Loucy (cell line): Measurements from ENCODE around the gene FADS3.

Source experiments
- H2AFZ ChIP-seq: fragments of 200-600 bp; sonication (generic); 2 replicates; pipeline ENCODE4 v1.6.0; 2016; ENCODE audit warnings: antibody characterized with exemption, mild to moderate bottlenecking, low read length, moderate library complexity
- H3F3A ChIP-seq: fragments of 200-600 bp; 2 replicates; pipeline ENCODE4 v1.6.0; 2016; ENCODE audit warnings: antibody characterized with exemption, low read depth, mild to moderate bottlenecking
- H3K27me3 ChIP-seq: fragments of 200-600 bp; sonication (generic); 2 replicates; pipeline ENCODE4 v1.6.1; 2014; ENCODE audit warnings: low read length, mild to moderate bottlenecking; ENCODE audit not compliant: insufficient read depth, poor library complexity, severe bottlenecking
- H3K36me3 ChIP-seq: fragments of 200-600 bp; sonication (generic); 2 replicates; pipeline ENCODE4 v1.6.1; 2016; ENCODE audit warnings: low read length; ENCODE audit not compliant: insufficient read depth
- H3K4me1 ChIP-seq: fragments of 200-600 bp; sonication (generic); 2 replicates; pipeline ENCODE4 v1.5.1; 2014; ENCODE audit warnings: low read length, mild to moderate bottlenecking; ENCODE audit not compliant: insufficient read depth, poor library complexity, severe bottlenecking
- H3K4me2 ChIP-seq: fragments of 200-600 bp; sonication (generic); 2 replicates; pipeline ENCODE4 v1.6.0; 2014; ENCODE audit warnings: antibody characterized with exemption, low read length, low read depth, mild to moderate bottlenecking; ENCODE audit not compliant: poor library complexity, severe bottlenecking
- H3K4me3 ChIP-seq: fragments of 200-600 bp; sonication (generic); 2 replicates; pipeline ENCODE4 v1.5.1; 2014; ENCODE audit warnings: low read length, mild to moderate bottlenecking, mixed read lengths; ENCODE audit not compliant: poor library complexity, severe bottlenecking
- H3K79me2 ChIP-seq: fragments of 200-600 bp; sonication (generic); 2 replicates; pipeline ENCODE4 v1.6.1; 2014; ENCODE audit warnings: low read length; ENCODE audit not compliant: insufficient read depth
- H3K9ac ChIP-seq: fragments of 200-600 bp; sonication (generic); 2 replicates; pipeline ENCODE4 v1.6.0; 2014; ENCODE audit warnings: mild to moderate bottlenecking, low read depth, low read length, moderate library complexity; ENCODE audit not compliant: poor library complexity, severe bottlenecking
- H3K9me2 ChIP-seq: fragments of 200-600 bp; sonication (generic); replicated peaks from 2 replicates; pipeline ENCODE4 v1.6.1; 2016; ENCODE audit warnings: low read depth, low read length, mixed read lengths
- H3K9me3 ChIP-seq: fragments of 200-600 bp; sonication (generic); 2 replicates; pipeline ENCODE4 v1.6.1; 2014; ENCODE audit warnings: mild to moderate bottlenecking, antibody characterized with exemption, low read length, low read depth; ENCODE audit not compliant: insufficient read depth
- H4K20me1 ChIP-seq: fragments of 200-600 bp; sonication (generic); 2 replicates; pipeline ENCODE4 v1.6.0; 2014; ENCODE audit warnings: antibody characterized with exemption, low read length, mild to moderate bottlenecking; ENCODE audit not compliant: insufficient read depth, poor library complexity, severe bottlenecking
- EZH2phosphoT487 ChIP-seq: fragments of 200-600 bp; IDR thresholded peaks from 2 replicates; pipeline ENCODE4 v1.6.1; 2018; ENCODE audit warnings: antibody characterized with exemption, mild to moderate bottlenecking, moderate library complexity, borderline replicate concordance
- TF ChIP-seq, protein P1 (sequence below): fragments of 200-600 bp; sonication (generic); conservative IDR thresholded peaks from 2 replicates; pipeline ENCODE4 v1.5.1; 2014; ENCODE audit warnings: mild to moderate bottlenecking, antibody characterized with exemption, low read length

The FADS3 gene

DNA sequence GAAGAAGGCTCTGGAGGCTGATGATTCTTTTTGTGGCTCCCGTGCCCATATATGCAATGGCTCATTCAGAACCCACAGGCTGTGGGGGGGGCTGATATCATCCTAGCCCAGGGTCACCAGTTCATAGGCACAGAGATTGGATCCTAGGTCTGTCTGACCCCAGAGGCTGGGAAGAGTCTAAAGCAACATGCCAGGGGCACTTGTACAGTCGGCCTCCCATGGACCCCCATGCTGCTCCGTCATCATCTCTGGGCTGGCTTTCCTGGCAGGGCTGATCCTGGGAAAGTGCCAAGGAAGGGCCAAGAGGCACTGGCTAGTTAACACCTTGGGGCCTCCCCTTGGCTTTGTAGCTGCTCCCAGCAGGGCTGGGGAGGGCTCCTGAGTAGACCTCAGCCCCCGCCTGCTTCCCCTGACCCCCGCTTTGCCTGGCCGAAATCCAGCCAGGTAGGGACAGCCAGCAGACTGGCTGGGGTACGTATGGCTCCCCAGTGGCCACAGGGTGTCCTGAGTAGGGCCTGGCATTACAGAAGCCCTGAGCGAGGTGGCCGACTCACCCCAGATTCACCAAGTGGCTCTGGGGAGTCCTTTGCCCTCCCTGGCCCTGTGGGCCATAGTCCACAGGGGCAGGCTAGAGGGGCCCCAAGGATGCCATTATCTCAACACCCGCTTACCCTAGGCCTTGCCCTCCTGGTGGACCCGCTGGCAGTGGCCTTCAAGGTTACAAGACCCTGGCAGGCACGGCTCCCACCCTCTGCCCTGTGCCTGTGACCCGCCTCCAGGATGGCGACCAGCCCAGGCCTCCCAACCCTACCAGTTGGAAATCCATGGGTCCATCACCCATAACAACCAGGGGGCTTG, 22.5 kb downstream of the FADS3 start:
- no peaks in the 10 kb centered on the region for H3K9me3 ChIP-seq
- H3K4me2 ChIP-seq = no peak overlapping the region
- no peak overlapping the region for H3K4me3 ChIP-seq
- TF ChIP-seq, protein P1, sequence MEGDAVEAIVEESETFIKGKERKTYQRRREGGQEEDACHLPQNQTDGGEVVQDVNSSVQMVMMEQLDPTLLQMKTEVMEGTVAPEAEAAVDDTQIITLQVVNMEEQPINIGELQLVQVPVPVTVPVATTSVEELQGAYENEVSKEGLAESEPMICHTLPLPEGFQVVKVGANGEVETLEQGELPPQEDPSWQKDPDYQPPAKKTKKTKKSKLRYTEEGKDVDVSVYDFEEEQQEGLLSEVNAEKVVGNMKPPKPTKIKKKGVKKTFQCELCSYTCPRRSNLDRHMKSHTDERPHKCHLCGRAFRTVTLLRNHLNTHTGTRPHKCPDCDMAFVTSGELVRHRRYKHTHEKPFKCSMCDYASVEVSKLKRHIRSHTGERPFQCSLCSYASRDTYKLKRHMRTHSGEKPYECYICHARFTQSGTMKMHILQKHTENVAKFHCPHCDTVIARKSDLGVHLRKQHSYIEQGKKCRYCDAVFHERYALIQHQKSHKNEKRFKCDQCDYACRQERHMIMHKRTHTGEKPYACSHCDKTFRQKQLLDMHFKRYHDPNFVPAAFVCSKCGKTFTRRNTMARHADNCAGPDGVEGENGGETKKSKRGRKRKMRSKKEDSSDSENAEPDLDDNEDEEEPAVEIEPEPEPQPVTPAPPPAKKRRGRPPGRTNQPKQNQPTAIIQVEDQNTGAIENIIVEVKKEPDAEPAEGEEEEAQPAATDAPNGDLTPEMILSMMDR = no peak
- H3K27me3 ChIP-seq = no peaks in the 10 kb centered on the region
- H3K9ac ChIP-seq = no peak overlapping the region
- H3K79me2 ChIP-seq = no peaks in the 10 kb centered on the region
- no peaks in the 10 kb centered on the region for H3K9me2 ChIP-seq
- no peaks in the 10 kb centered on the region; the same call in 1 of the 2 replicates for H3F3A ChIP-seq
- peaks cover 9% of the 10 kb centered on the region for H3K4me1 ChIP-seq
- no peak overlapping the region for H2AFZ ChIP-seq
- H4K20me1 ChIP-seq = no peaks in the 10 kb centered on the region
- peaks cover 28% of the 10 kb centered on the region; the same call in 1 of the 2 replicates for H3K36me3 ChIP-seq

GRCh38 chr11:61866958-61867343, 24.4 kb downstream of the FADS3 start:
- Histone ChIP-seq H3K27me3 (no peaks in the 10 kb centered on the region), H3K9ac (no peak overlapping the region), H3K79me2 (no peaks in the 10 kb centered on the region), H3K4me2 (no peak overlapping the region), H3K9me3 (no peaks in the 10 kb centered on the region), H3F3A (no peaks in the 10 kb centered on the region; the same call in 1 of the 2 replicates), H2AFZ (no peak overlapping the region), H3K36me3 (peaks cover 46% of the 10 kb centered on the region; the same call in 1 of the 2 replicates), H3K4me3 (no peak overlapping the region), H3K9me2 (no peaks in the 10 kb centered on the region), H3K4me1 (peaks cover 9% of the 10 kb centered on the region), H4K20me1 (no peaks in the 10 kb centered on the region)
- TF ChIP-seq, protein P1 = no peak
- TF ChIP-seq EZH2phosphoT487 = no peak

- H3K27me3 ChIP-seq = no peaks in the 10 kb centered on the region
- H3K4me3 ChIP-seq = no peak overlapping the region
- H3K4me1 ChIP-seq = peaks cover 8% of the 10 kb centered on the region
- no peak overlapping the region for H2AFZ ChIP-seq
- no peaks in the 10 kb centered on the region for H3K79me2 ChIP-seq
- no peak overlapping the region for H3K9ac ChIP-seq
- H3K9me2 ChIP-seq = no peaks in the 10 kb centered on the region
- peaks cover 51% of the 10 kb centered on the region; the same call in 1 of the 2 replicates for H3K36me3 ChIP-seq
- no peak for TF ChIP-seq EZH2phosphoT487
- TF ChIP-seq, protein P1 = no peak
- H3F3A ChIP-seq = no peaks in the 10 kb centered on the region; the same call in 1 of the 2 replicates
- no peak overlapping the region for H3K4me2 ChIP-seq
- no peaks in the 10 kb centered on the region for H4K20me1 ChIP-seq
- no peaks in the 10 kb centered on the region for H3K9me3 ChIP-seq
Measured at GRCh38 chr11:61866231-61866957, 25.0 kb downstream of the FADS3 start.
